GM18858 (cell line): ENCODE measurements around the gene KSR2.
"Not testable (repeated sequence)": the region's sequence is repeated elsewhere in the genome, so short reads cannot be mapped to it uniquely, and the experiment has no call there.

Source experiments
- ATAC-seq: cut with Tn5 transposase; IDR thresholded peaks from one replicate; pipeline ENCODE4 v1.9.1; 2021; ENCODE audit not compliant: unreplicated experiment

Gene KSR2

GRCh38 chr12:117645473-117645872 is 323.3 kb downstream of the KSR2 start:
- no peak for ATAC-seq

GRCh38 chr12:117643971-117644370 is 324.8 kb downstream of the KSR2 start:
- ATAC-seq = no peak

GRCh38 chr12:117641885-117642284 is 326.9 kb downstream of the KSR2 start:
- no peak for ATAC-seq

GRCh38 chr12:117640511-117640910 is 328.3 kb downstream of the KSR2 start:
- no peak for ATAC-seq

- ATAC-seq = no peak
These were observed 339.3 kb downstream of the KSR2 start for GRCh38 chr12:117629454-117629853.

GRCh38 chr12:117628711-117629110 is 340.1 kb downstream of the KSR2 start:
- ATAC-seq = not testable (repeated sequence)

GRCh38 chr12:117622741-117623140 is 346.0 kb downstream of the KSR2 start:
- ATAC-seq = no peak

- no peak for ATAC-seq
These were observed 346.7 kb downstream of the KSR2 start for GRCh38 chr12:117622087-117622486.

GRCh38 chr12:117607778-117608177 is 361.0 kb downstream of the KSR2 start:
- ATAC-seq = no peak

- ATAC-seq = no peak
These were observed 361.8 kb downstream of the KSR2 start for GRCh38 chr12:117606945-117607344.

GRCh38 chr12:117606024-117606423 is 362.8 kb downstream of the KSR2 start:
- no peak for ATAC-seq

- no peak for ATAC-seq
These were observed 365.3 kb downstream of the KSR2 start for GRCh38 chr12:117603316-117604113.

GRCh38 chr12:117599849-117600248 is 368.9 kb downstream of the KSR2 start:
- ATAC-seq = no peak

- ATAC-seq = no peak
These were observed 371.8 kb downstream of the KSR2 start for GRCh38 chr12:117596968-117597367.

- no peak for ATAC-seq
These were observed 373.0 kb downstream of the KSR2 start for GRCh38 chr12:117595751-117596150.

GRCh38 chr12:117594481-117594880 is 374.3 kb downstream of the KSR2 start:
- no peak for ATAC-seq

- no peak for ATAC-seq
These were observed 374.9 kb downstream of the KSR2 start for GRCh38 chr12:117593815-117594400.

- no peak for ATAC-seq
These were observed 376.0 kb downstream of the KSR2 start for GRCh38 chr12:117592588-117593305.

GRCh38 chr12:117590999-117591398 is 377.8 kb downstream of the KSR2 start:
- ATAC-seq = no peak

GRCh38 chr12:117590386-117590785 is 378.4 kb downstream of the KSR2 start:
- ATAC-seq = no peak

GRCh38 chr12:117589021-117589420 is 379.8 kb downstream of the KSR2 start:
- ATAC-seq = no peak
